GM12878 (cell line): Measurements from ENCODE around the gene C6orf89. TPM values are rescaled to one million over a fixed set of nuclear protein-coding genes. Genes with fewer than 3 reads are reported as not detected.

Experiments used
- ATAC-seq: fragments of 200-7000 bp; cut with Tn5 transposase; 3 replicates; pipeline ENCODE4 v1.9.1; 2020; ENCODE audit warnings: mild to moderate bottlenecking, moderate library complexity
- BruUV-seq: library from RNA; stranded (reverse); fragments of 400-500 nt; replicated peaks from 2 replicates; lab custom pipeline; 2021; lab: Mats Ljungman, UMichigan
- CTCF ChIA-PET: fragments of 300-600 bp; sonication (Branson Sonifier 250); formaldehyde crosslinking; extraction: SDS; loops from one replicate; lab custom pipeline; 2021; ENCODE audit warnings: inconsistent platforms; lab: Yijun Ruan, JAX
- POLR2A ChIA-PET: fragments of 350-600 bp; formaldehyde crosslinking; extraction: SDS; loops from one replicate; lab custom pipeline; 2021; ENCODE audit warnings: inconsistent platforms; lab: Charles Lee
- RAD21 ChIA-PET: fragments of 300-600 bp; sonication (Branson Sonifier 250); formaldehyde crosslinking; loops from one replicate; lab custom pipeline; 2023; ENCODE audit warnings: antibody characterized with exemption; ENCODE audit not compliant: unreplicated experiment; lab: Charles Lee
- SMC1A ChIA-PET: fragments of 300-600 bp; sonication (Branson Sonifier 250); formaldehyde crosslinking; loops from one replicate; lab custom pipeline; 2023; ENCODE audit not compliant: unreplicated experiment, uncharacterized antibody; lab: Charles Lee
- DNase-seq: peaks from one replicate; pipeline ENCODE4 v3.0.0-alpha.2; 2011; ENCODE audit warnings: low read depth, low spot score
- FAIRE-seq: peaks from 3 replicates; lab custom pipeline; 2011; peaks lifted over from hg19 to GRCh38; lab: Jason Lieb, UNC
- H2AFZ ChIP-seq: 2 replicates; pipeline ENCODE4 v1.6.0; 2011; ENCODE audit warnings: low read depth, low read length, control low read depth; ENCODE audit not compliant: control insufficient read depth
- H3K27ac ChIP-seq: 2 replicates; pipeline ENCODE4 v1.5.1; 2011; ENCODE audit warnings: control low read depth; ENCODE audit not compliant: control insufficient read depth, insufficient read depth
- H3K27me3 ChIP-seq, 2 experiments: replicated peaks in 1 of 2; 2 replicates each; pipeline versions ENCODE4 v1.6.0 to v1.6.1; 2011; ENCODE audit warnings: low read length in 1 of 2; ENCODE audit not compliant: control insufficient read depth in 2 of 2, insufficient read depth in 2 of 2
- H3K36me3 ChIP-seq, 2 experiments: 2 replicates each; pipeline ENCODE4 v1.5.1; 2011; ENCODE audit warnings: low read length in 1 of 2; ENCODE audit not compliant: control insufficient read depth in 2 of 2, insufficient read depth in 2 of 2
- H3K4me1 ChIP-seq: 2 replicates; pipeline ENCODE4 v1.6.1; 2011; ENCODE audit warnings: mild to moderate bottlenecking, low read length, moderate library complexity, mixed read lengths; ENCODE audit not compliant: control insufficient read depth, insufficient read depth
- H3K4me2 ChIP-seq: 2 replicates; pipeline ENCODE4 v1.6.0; 2011; ENCODE audit warnings: control low read depth; ENCODE audit not compliant: control insufficient read depth, insufficient read depth
- H3K4me3 ChIP-seq: fragments of 200-600 bp; sonication (generic); 2 replicates; pipeline ENCODE4 v1.5.1; 2016
- H3K79me2 ChIP-seq: 2 replicates; pipeline ENCODE4 v1.6.0; 2011; ENCODE audit warnings: low read length; ENCODE audit not compliant: control insufficient read depth, insufficient read depth
- H3K9ac ChIP-seq: 2 replicates; pipeline ENCODE4 v1.8.0; 2011; ENCODE audit warnings: low read length, control low read depth, mixed read lengths; ENCODE audit not compliant: control insufficient read depth, insufficient read depth
- H3K9me3 ChIP-seq: replicated peaks from 3 replicates; pipeline ENCODE4 v1.5.1; 2011; ENCODE audit warnings: mild to moderate bottlenecking, low read length; ENCODE audit not compliant: control insufficient read depth, insufficient read depth
- H4K20me1 ChIP-seq: 2 replicates; pipeline ENCODE4 v1.6.0; 2011; ENCODE audit not compliant: control insufficient read depth, insufficient read depth
- BCLAF1 ChIP-seq: fragments of 450-650 bp; IDR thresholded peaks from 2 replicates; pipeline ENCODE4 v1.6.1; 2017; ENCODE audit warnings: antibody characterized with exemption, mild to moderate bottlenecking, moderate library complexity
- BMI1 ChIP-seq: fragments of 450-650 bp; IDR thresholded peaks from 2 replicates; pipeline ENCODE4 v1.6.1; 2016; ENCODE audit warnings: mild to moderate bottlenecking, moderate library complexity, borderline replicate concordance
- E2F8 ChIP-seq: fragments of 450-650 bp; IDR thresholded peaks from 2 replicates; pipeline ENCODE4 v1.6.1; 2018; ENCODE audit warnings: mild to moderate bottlenecking, low read depth, moderate library complexity; ENCODE audit not compliant: partially characterized antibody
- IKZF2 ChIP-seq, 2 experiments: fragments of 450-650 bp; IDR thresholded peaks; 2 replicates each; pipeline ENCODE4 v1.6.1; 2017; ENCODE audit warnings: mild to moderate bottlenecking in 2 of 2, moderate library complexity in 2 of 2
- PAX5 ChIP-seq: IDR thresholded peaks from 2 replicates; pipeline ENCODE4 v1.6.1; 2011; ENCODE audit warnings: low read depth, low read length, borderline replicate concordance
- PKNOX1 ChIP-seq: fragments of 450-650 bp; IDR thresholded peaks from 2 replicates; pipeline ENCODE4 v1.6.1; 2016; ENCODE audit warnings: mild to moderate bottlenecking
- WRNIP1 ChIP-seq: IDR thresholded peaks from 2 replicates; pipeline ENCODE4 v1.6.1; 2011; ENCODE audit warnings: low read depth, low read length, improper control_type of control experiment, borderline replicate concordance
- WGBS: methylation state at CpG from one replicate; pipeline ENCODE4 v1.1.6; 2016; ENCODE audit warnings: low lambda C conversion rate; ENCODE audit not compliant: insufficient replicate concordance, insufficient coverage; ENCODE audit errors: missing lambda C conversion rate; 5-methylcytosine and 5-hydroxymethylcytosine counted together
- in situ Hi-C: fragments of 300-500 bp; cut with MboI; formaldehyde crosslinking; loops from 9 replicates; pipeline ENCODE4 v1.14.3; 2018; ENCODE audit warnings: mixed read lengths
- intact Hi-C: fragments of 100-400 bp; cut with micrococcal nuclease; formaldehyde crosslinking; loops from one replicate; pipeline ENCODE4 v1.14.2; 2022; ENCODE audit not compliant: unreplicated experiment
- polyA plus RNA-seq, 11 experiments: library from polyadenylated mRNA; depleted of rRNA in 4 of 11; unstranded in 6 of 11; stranded (reverse) in 5 of 11; fragments of >200 nt; fragmentation: Nextera tagmentation in 4 of 11; fragmentation: Illumina TruSeq in 1 of 11; extraction: Ambion mirVana in 4 of 11; extraction: Trizol in 1 of 11; gene quantifications; 1 replicate in 1 of 11; 2 replicates in 10 of 11; pipeline versions ENCODE4 v1.2.1 to v1.2.3, GENCODE V29; 2011 to 2016; ENCODE audit warnings: inconsistent platforms in 2 of 11, missing spikeins in 2 of 11, low read depth in 1 of 11
- total RNA-seq, 4 experiments: library from RNA; depleted of rRNA in 3 of 4; stranded (reverse); fragments of >200 nt in 3 of 4; fragmentation: Illumina TruSeq in 1 of 4; extraction: Trizol in 1 of 4; gene quantifications; 2 replicates each; pipeline versions ENCODE4 v1.2.1 to v1.2.3, GENCODE V29; 2013 to 2021

C6orf89 gene
- total and polyA plus RNA-seq, 10 of the 15 experiments (the other 5 are each of a cell fraction or from before 2014, with no cell fraction given) = 10.8 to 42.7 (median 28.6) TPM

GRCh38 chr6:36958775-36959554, 73.2 kb downstream of the C6orf89 start (continued):
- no peak for TF ChIP-seq E2F8
- no peak for TF ChIP-seq BMI1
- no peak for TF ChIP-seq PKNOX1

GRCh38 chr6:36959555-36960250, 74.0 kb downstream of the C6orf89 start:
- SMC1A ChIA-PET = no interaction called here
- no peaks in the 10 kb centered on the region for H4K20me1 ChIP-seq
- TF ChIP-seq E2F8 (no peak), IKZF2 (IDR thresholded peaks at IDR 0.05) (no peak), BCLAF1 (no peak), WRNIP1 (no peak), PAX5 (no peak)

More at GRCh38 chr6:36959555-36960250, 74.0 kb downstream of the C6orf89 start:
- Histone ChIP-seq H3K9me3 (no peaks in the 10 kb centered on the region), H3K4me2 (no peak overlapping the region), H3K27me3 (no peaks in the 10 kb centered on the region), H3K9ac (no peak overlapping the region), H3K4me3 (no peak overlapping the region), H3K79me2 (no peaks in the 10 kb centered on the region), H3K27ac (no peak overlapping the region), H2AFZ (no peak overlapping the region), H3K36me3 (no peaks in the 10 kb centered on the region), H3K4me1 (peaks cover 14% of the 10 kb centered on the region)
- in situ Hi-C loops = no loop called here
- intact Hi-C loops = no loop called here
- WGBS = 80% methylated on average over 17 of the region's 17 CpGs
- ChIA-PET CTCF (interaction anchor here (2.2 kb wide), 1 partner anchor 58 kb away, joined by 7 read pairs; no protein-coding TSS in a partner anchor), RAD21 (interaction anchor here (1.3 kb wide), 1 partner anchor 58 kb away, joined by 4 read pairs; no protein-coding TSS in a partner anchor), POLR2A (interaction anchor here (0.6 kb wide), 1 partner anchor 446 kb away, joined by 3 read pairs; no protein-coding TSS in a partner anchor)
- ATAC-seq = no peak
- no peak for FAIRE-seq
- no TSS peak for BruUV-seq
- DNase-seq = no peak
